ENCODE data around the gene RNF44.

- TF ChIP-seq EZH2 (IDR thresholded peaks at IDR 0.05; ENCODE audit: insufficient read depth, poor library complexity, severe bottlenecking) = no peak
- TF ChIP-seq EZH2phosphoT487 (IDR thresholded peaks at IDR 0.05; ENCODE audit: insufficient read depth, low read depth) = no peak
Measured at GRCh38 chr5:176527246-176528222, 9.7 kb downstream of the RNF44 start.
